Panc1 (cell line): Measurements from ENCODE around the gene GPR141.

Experiments
- POLR2AphosphoS5 ChIP-seq: IDR thresholded peaks from 2 replicates; pipeline ENCODE4 v1.6.1; 2012; ENCODE audit warnings: mild to moderate bottlenecking, low read depth, low read length, moderate library complexity
- TF ChIP-seq, protein P1 (sequence below): fragments of 450-650 bp; IDR thresholded peaks from 2 replicates; pipeline ENCODE4 v1.5.1; 2017; ENCODE audit warnings: mild to moderate bottlenecking
- TF ChIP-seq, protein P2 (sequence below), 2 experiments: IDR thresholded peaks; 2 replicates each; pipeline ENCODE4 v1.6.1; 2011 to 2012; ENCODE audit warnings: low read depth in 2 of 2, control low read depth in 1 of 2, low read length in 1 of 2, mild to moderate bottlenecking in 1 of 2, moderate library complexity in 1 of 2; ENCODE audit not compliant: insufficient read depth in 1 of 2

DNA sequence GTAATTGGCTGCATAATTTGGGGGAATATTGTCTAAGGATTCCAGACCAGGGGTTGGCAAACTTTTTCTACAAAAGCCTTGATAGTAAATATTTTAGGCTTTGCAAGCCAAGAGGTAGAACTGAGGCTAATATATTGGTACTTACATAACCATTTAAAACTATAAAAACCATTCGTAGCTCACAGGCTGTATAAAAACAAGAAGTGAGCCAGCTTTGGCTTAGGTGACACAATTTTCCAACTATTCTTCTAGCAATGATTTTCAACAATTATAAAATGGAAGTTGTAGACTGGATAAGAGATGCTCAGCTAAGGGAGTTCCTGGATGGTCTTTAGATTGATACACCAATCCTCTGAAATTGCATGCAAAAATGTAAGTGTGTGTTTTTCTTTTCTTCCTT lies 1.4 kb downstream of the GPR141 start:
- TF ChIP-seq, protein P1, sequence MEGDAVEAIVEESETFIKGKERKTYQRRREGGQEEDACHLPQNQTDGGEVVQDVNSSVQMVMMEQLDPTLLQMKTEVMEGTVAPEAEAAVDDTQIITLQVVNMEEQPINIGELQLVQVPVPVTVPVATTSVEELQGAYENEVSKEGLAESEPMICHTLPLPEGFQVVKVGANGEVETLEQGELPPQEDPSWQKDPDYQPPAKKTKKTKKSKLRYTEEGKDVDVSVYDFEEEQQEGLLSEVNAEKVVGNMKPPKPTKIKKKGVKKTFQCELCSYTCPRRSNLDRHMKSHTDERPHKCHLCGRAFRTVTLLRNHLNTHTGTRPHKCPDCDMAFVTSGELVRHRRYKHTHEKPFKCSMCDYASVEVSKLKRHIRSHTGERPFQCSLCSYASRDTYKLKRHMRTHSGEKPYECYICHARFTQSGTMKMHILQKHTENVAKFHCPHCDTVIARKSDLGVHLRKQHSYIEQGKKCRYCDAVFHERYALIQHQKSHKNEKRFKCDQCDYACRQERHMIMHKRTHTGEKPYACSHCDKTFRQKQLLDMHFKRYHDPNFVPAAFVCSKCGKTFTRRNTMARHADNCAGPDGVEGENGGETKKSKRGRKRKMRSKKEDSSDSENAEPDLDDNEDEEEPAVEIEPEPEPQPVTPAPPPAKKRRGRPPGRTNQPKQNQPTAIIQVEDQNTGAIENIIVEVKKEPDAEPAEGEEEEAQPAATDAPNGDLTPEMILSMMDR = no peak
- no peak for TF ChIP-seq POLR2AphosphoS5
- TF ChIP-seq, protein P2, sequence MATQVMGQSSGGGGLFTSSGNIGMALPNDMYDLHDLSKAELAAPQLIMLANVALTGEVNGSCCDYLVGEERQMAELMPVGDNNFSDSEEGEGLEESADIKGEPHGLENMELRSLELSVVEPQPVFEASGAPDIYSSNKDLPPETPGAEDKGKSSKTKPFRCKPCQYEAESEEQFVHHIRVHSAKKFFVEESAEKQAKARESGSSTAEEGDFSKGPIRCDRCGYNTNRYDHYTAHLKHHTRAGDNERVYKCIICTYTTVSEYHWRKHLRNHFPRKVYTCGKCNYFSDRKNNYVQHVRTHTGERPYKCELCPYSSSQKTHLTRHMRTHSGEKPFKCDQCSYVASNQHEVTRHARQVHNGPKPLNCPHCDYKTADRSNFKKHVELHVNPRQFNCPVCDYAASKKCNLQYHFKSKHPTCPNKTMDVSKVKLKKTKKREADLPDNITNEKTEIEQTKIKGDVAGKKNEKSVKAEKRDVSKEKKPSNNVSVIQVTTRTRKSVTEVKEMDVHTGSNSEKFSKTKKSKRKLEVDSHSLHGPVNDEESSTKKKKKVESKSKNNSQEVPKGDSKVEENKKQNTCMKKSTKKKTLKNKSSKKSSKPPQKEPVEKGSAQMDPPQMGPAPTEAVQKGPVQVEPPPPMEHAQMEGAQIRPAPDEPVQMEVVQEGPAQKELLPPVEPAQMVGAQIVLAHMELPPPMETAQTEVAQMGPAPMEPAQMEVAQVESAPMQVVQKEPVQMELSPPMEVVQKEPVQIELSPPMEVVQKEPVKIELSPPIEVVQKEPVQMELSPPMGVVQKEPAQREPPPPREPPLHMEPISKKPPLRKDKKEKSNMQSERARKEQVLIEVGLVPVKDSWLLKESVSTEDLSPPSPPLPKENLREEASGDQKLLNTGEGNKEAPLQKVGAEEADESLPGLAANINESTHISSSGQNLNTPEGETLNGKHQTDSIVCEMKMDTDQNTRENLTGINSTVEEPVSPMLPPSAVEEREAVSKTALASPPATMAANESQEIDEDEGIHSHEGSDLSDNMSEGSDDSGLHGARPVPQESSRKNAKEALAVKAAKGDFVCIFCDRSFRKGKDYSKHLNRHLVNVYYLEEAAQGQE (IDR thresholded peaks at IDR 0.05; ENCODE audit: insufficient read depth in 1 of 2, low read depth in 2 of 2, low read length in 1 of 2) = no peak
